IPS-18c (cell line): ENCODE measurements around the gene EPB41L2.
"Not testable (repeated sequence)": the region's sequence is repeated elsewhere in the genome, so short reads cannot be mapped to it uniquely, and the experiment has no call there.

Source experiments
- H3K4me3 ChIP-seq: 2 replicates; pipeline ENCODE4 v1.7.0; 2013; ENCODE audit warnings: low read depth, mild to moderate bottlenecking, low read length, moderate library complexity; ENCODE audit not compliant: insufficient read depth
- H3K9me3 ChIP-seq: one replicate; pipeline ENCODE4 v1.6.1; 2013; ENCODE audit warnings: mild to moderate bottlenecking, low read length, moderate library complexity; ENCODE audit not compliant: control insufficient read depth, insufficient read depth

Gene EPB41L2

GRCh38 chr6:131022691-131023090 is 40.4 kb downstream of the EPB41L2 start:
- Histone ChIP-seq H3K4me3 (no peak overlapping the region), H3K9me3 (no peaks in the 10 kb centered on the region)

GRCh38 chr6:131017962-131018361 is 45.1 kb downstream of the EPB41L2 start:
- no peak overlapping the region for H3K4me3 ChIP-seq
- no peaks in the 10 kb centered on the region for H3K9me3 ChIP-seq

- H3K9me3 ChIP-seq = no peaks in the 10 kb centered on the region
Measured at GRCh38 chr6:131015630-131016263, 47.3 kb downstream of the EPB41L2 start.

GRCh38 chr6:131015025-131015591 is 47.9 kb downstream of the EPB41L2 start:
- Histone ChIP-seq H3K4me3 (no peak overlapping the region), H3K9me3 (no peaks in the 10 kb centered on the region)

More at GRCh38 chr6:131015630-131016263, 47.3 kb downstream of the EPB41L2 start:
- no peak overlapping the region for H3K4me3 ChIP-seq

- H3K4me3 ChIP-seq = no peak overlapping the region
- H3K9me3 ChIP-seq = no peaks in the 10 kb centered on the region
Measured at GRCh38 chr6:131014080-131014776, 48.8 kb downstream of the EPB41L2 start.

- Histone ChIP-seq H3K9me3 (peaks cover 5% of the 10 kb centered on the region), H3K4me3 (no peak overlapping the region)
Measured at GRCh38 chr6:131013495-131013894, 49.5 kb downstream of the EPB41L2 start.

- H3K4me3 ChIP-seq = no peak overlapping the region
- H3K9me3 ChIP-seq = peaks cover 10% of the 10 kb centered on the region
Measured at GRCh38 chr6:131009790-131010189, 53.3 kb downstream of the EPB41L2 start.

GRCh38 chr6:131008965-131009364 is 54.1 kb downstream of the EPB41L2 start:
- H3K9me3 ChIP-seq, H3K4me3 ChIP-seq: not testable (repeated sequence)

GRCh38 chr6:131007964-131008363 is 55.1 kb downstream of the EPB41L2 start:
- not testable (repeated sequence) for H3K9me3 ChIP-seq, H3K4me3 ChIP-seq

GRCh38 chr6:131007286-131007685 is 55.8 kb downstream of the EPB41L2 start:
- peaks cover 10% of the 10 kb centered on the region for H3K9me3 ChIP-seq
- no peak overlapping the region for H3K4me3 ChIP-seq

GRCh38 chr6:131005439-131006016 is 57.5 kb downstream of the EPB41L2 start:
- H3K9me3 ChIP-seq = peaks cover 10% of the 10 kb centered on the region
- H3K4me3 ChIP-seq = no peak overlapping the region

- Histone ChIP-seq H3K9me3 (peaks cover 10% of the 10 kb centered on the region), H3K4me3 (no peak overlapping the region)
Measured at GRCh38 chr6:131004936-131005335, 58.1 kb downstream of the EPB41L2 start.

- no peak overlapping the region for H3K4me3 ChIP-seq
- H3K9me3 ChIP-seq = peaks cover 10% of the 10 kb centered on the region
Measured at GRCh38 chr6:131004387-131004755, 58.7 kb downstream of the EPB41L2 start.

GRCh38 chr6:131003488-131004386 is 59.3 kb downstream of the EPB41L2 start:
- H3K4me3 ChIP-seq = no peak overlapping the region
- H3K9me3 ChIP-seq = peaks cover 6% of the 10 kb centered on the region

GRCh38 chr6:131002661-131002980 is 60.4 kb downstream of the EPB41L2 start:
- H3K4me3 ChIP-seq = no peak overlapping the region
- no peaks in the 10 kb centered on the region for H3K9me3 ChIP-seq

GRCh38 chr6:131001945-131002660 is 60.9 kb downstream of the EPB41L2 start:
- H3K9me3 ChIP-seq = no peaks in the 10 kb centered on the region
- H3K4me3 ChIP-seq = no peak overlapping the region
